HCT116 (cell line): Measurements from ENCODE around the gene PSTPIP1. TPM values are rescaled to one million over a fixed set of nuclear protein-coding genes. Genes with fewer than 3 reads are reported as not detected.

ENCODE experiments used
- ATAC-seq: fragments of 200-7000 bp; cut with Tn5 transposase; 2 replicates; pipeline ENCODE4 v1.9.1; 2020; ENCODE audit warnings: mild to moderate bottlenecking, moderate library complexity
- BruUV-seq: library from RNA; stranded (reverse); fragments of 400-500 nt; replicated peaks from 2 replicates; lab custom pipeline; 2021; lab: Mats Ljungman, UMichigan
- CTCF ChIA-PET: fragments of 300-600 bp; sonication (Branson Sonifier 250); formaldehyde crosslinking; loops from one replicate; lab custom pipeline; 2021; ENCODE audit warnings: antibody characterized with exemption; lab: Charles Lee
- POLR2A ChIA-PET: fragments of 300-600, 350-600 bp; sonication (Branson Sonifier 250); formaldehyde crosslinking; loops from one replicate; lab custom pipeline; 2021; ENCODE audit warnings: antibody characterized with exemption; lab: Charles Lee
- RAD21 ChIA-PET, 2 experiments: fragments of 300-600 bp; sonication (Branson Sonifier 250); formaldehyde crosslinking; loops; one replicate each; lab custom pipeline; 2023; ENCODE audit warnings: low total read pairs in 2 of 2; ENCODE audit not compliant: uncharacterized antibody in 2 of 2, unreplicated experiment in 2 of 2, low non-redundant PET in 1 of 2; lab: Charles Lee
- DNase-seq: peaks from one replicate; pipeline ENCODE4 v3.0.0-alpha.2; 2010; ENCODE audit warnings: low read depth, low spot score
- H2AFZ ChIP-seq: fragments of 200-600 bp; shearing (Covaris generic), sonication (generic); 2 replicates; pipeline ENCODE4 v1.6.1; 2017; ENCODE audit warnings: low read depth, mixed run types, mixed read lengths, antibody characterized with exemption, low read length; ENCODE audit not compliant: poor library complexity, severe bottlenecking
- H3K27ac ChIP-seq: 2 replicates; pipeline ENCODE4 v1.5.1; 2012; ENCODE audit warnings: low read depth, low read length
- H3K27me3 ChIP-seq: fragments of 200-600 bp; sonication (generic); 2 replicates; pipeline ENCODE4 v1.6.1; 2016; ENCODE audit warnings: mixed run types, low read length, mixed read lengths; ENCODE audit not compliant: insufficient read depth
- H3K36me3 ChIP-seq, 2 experiments: fragments of 200-500 bp in 1 of 2; fragments of 200-600 bp in 1 of 2; sonication (Bioruptor generic) in 1 of 2; sonication (generic) in 1 of 2; 2 replicates each; pipeline versions ENCODE4 v1.5.1 to v1.6.1; 2014 to 2016; ENCODE audit warnings: low read length in 2 of 2, inconsistent platforms in 1 of 2, mixed read lengths in 1 of 2, mixed run types in 1 of 2; ENCODE audit not compliant: insufficient read depth in 2 of 2, control insufficient read depth in 1 of 2
- H3K4me1 ChIP-seq, 2 experiments: fragments of 200-600 bp in 1 of 2; sonication (generic) in 1 of 2; 2 replicates each; pipeline versions ENCODE4 v1.5.1 to v1.6.1; 2012 to 2017; ENCODE audit warnings: low read length in 2 of 2, inconsistent platforms in 1 of 2, mild to moderate bottlenecking in 1 of 2, mixed read lengths in 1 of 2, mixed run types in 1 of 2, moderate library complexity in 1 of 2; ENCODE audit not compliant: insufficient read depth in 2 of 2, control insufficient read depth in 1 of 2
- H3K4me2 ChIP-seq: fragments of 200-600 bp; sonication (generic); 2 replicates; pipeline ENCODE4 v1.6.1; 2017; ENCODE audit warnings: mixed run types, low read length, mixed read lengths
- H3K4me3 ChIP-seq, 2 experiments: fragments of 200-600 bp in 1 of 2; sonication (generic) in 1 of 2; replicated peaks in 1 of 2; 2 replicates each; pipeline ENCODE4 v1.5.1; 2011 to 2016; ENCODE audit warnings: low read length in 2 of 2, control low read depth in 1 of 2, low read depth in 1 of 2, mild to moderate bottlenecking in 1 of 2, mixed read lengths in 1 of 2, mixed run types in 1 of 2
- H3K79me2 ChIP-seq: fragments of 200-600 bp; sonication (generic); 2 replicates; pipeline ENCODE4 v1.6.1; 2017; ENCODE audit warnings: mild to moderate bottlenecking, mixed run types, low read length, moderate library complexity, mixed read lengths; ENCODE audit not compliant: insufficient read depth
- H3K9ac ChIP-seq: fragments of 200-600 bp; sonication (generic); 2 replicates; pipeline ENCODE4 v1.6.1; 2016; ENCODE audit warnings: low read length, mixed read lengths
- H3K9me2 ChIP-seq: fragments of 200-600 bp; sonication (generic), shearing (Covaris generic); 2 replicates; pipeline ENCODE4 v1.6.1; 2017; ENCODE audit warnings: mixed run types, mild to moderate bottlenecking, moderate library complexity; ENCODE audit not compliant: insufficient read depth
- H3K9me3 ChIP-seq, 2 experiments: fragments of 200-500 bp in 1 of 2; fragments of 200-600 bp in 1 of 2; sonication (Bioruptor generic) in 1 of 2; sonication (generic) in 1 of 2; 2 replicates each; pipeline ENCODE4 v1.6.1; 2014 to 2017; ENCODE audit warnings: low read length in 2 of 2, mixed read lengths in 2 of 2, inconsistent platforms in 1 of 2, low read depth in 1 of 2, mild to moderate bottlenecking in 1 of 2, mixed run types in 1 of 2, moderate library complexity in 1 of 2; ENCODE audit not compliant: control insufficient read depth in 1 of 2, insufficient read depth in 1 of 2
- H4K20me1 ChIP-seq: fragments of 200-600 bp; sonication (generic), shearing (Covaris generic); 2 replicates; pipeline ENCODE4 v1.6.1; 2017; ENCODE audit warnings: mixed run types, mild to moderate bottlenecking, moderate library complexity; ENCODE audit not compliant: insufficient read depth
- CBX3 ChIP-seq: IDR thresholded peaks from 2 replicates; pipeline ENCODE4 v1.6.1; 2012; ENCODE audit warnings: low read depth
- EGR1 ChIP-seq: IDR thresholded peaks from 2 replicates; pipeline ENCODE4 v1.6.1; 2012; ENCODE audit warnings: low read depth
- EZH2 ChIP-seq: fragments of 200-600 bp; sonication (generic); IDR thresholded peaks from 2 replicates; pipeline ENCODE4 v1.6.1; 2017; ENCODE audit warnings: antibody characterized with exemption, mixed run types
- EZH2phosphoT487 ChIP-seq: fragments of 200-600 bp; IDR thresholded peaks from 2 replicates; pipeline ENCODE4 v1.6.1; 2018; ENCODE audit warnings: antibody characterized with exemption, borderline replicate concordance
- FOSL1 ChIP-seq: IDR thresholded peaks from 2 replicates; pipeline ENCODE4 v1.6.1; 2012; ENCODE audit warnings: low read depth
- JUND ChIP-seq: IDR thresholded peaks from 2 replicates; pipeline ENCODE4 v1.6.1; 2012
- RAD21 ChIP-seq: IDR thresholded peaks from 2 replicates; pipeline ENCODE4 v1.6.1; 2012; ENCODE audit warnings: low read depth, mild to moderate bottlenecking
- SIN3A ChIP-seq: IDR thresholded peaks from 2 replicates; pipeline ENCODE4 v1.6.1; 2012; ENCODE audit warnings: low read depth
- SP1 ChIP-seq: IDR thresholded peaks from 2 replicates; pipeline ENCODE4 v1.6.1; 2012; ENCODE audit warnings: low read depth
- SRF ChIP-seq: IDR thresholded peaks from 2 replicates; pipeline ENCODE4 v1.6.1; 2012; ENCODE audit warnings: low read depth
- TCF7L2 ChIP-seq: IDR thresholded peaks from 2 replicates; pipeline ENCODE4 v1.7.0; 2011; ENCODE audit warnings: borderline replicate concordance, inconsistent platforms; ENCODE audit not compliant: insufficient read depth, insufficient read length; ENCODE audit errors: extremely low read depth
- YY1 ChIP-seq: IDR thresholded peaks from 2 replicates; pipeline ENCODE4 v1.6.1; 2011; ENCODE audit warnings: low read length, low read depth, moderate library complexity, mild to moderate bottlenecking; ENCODE audit not compliant: insufficient replicate concordance; ENCODE audit errors: extremely low read depth
- ZFX ChIP-seq: fragments of 450-650 bp; IDR thresholded peaks from 2 replicates; pipeline ENCODE4 v1.6.1; 2017
- intact Hi-C: fragments of 100-400 bp; cut with micrococcal nuclease; formaldehyde crosslinking; loops from 2 replicates; pipeline ENCODE4 v1.10.0; 2022
- total RNA-seq: library from RNA; stranded (reverse); gene quantifications from one replicate; pipeline ENCODE4 v1.2.1, GENCODE V29; 2021; ENCODE audit not compliant: unreplicated experiment
- TF ChIP-seq, protein P1 (sequence below): IDR thresholded peaks from 2 replicates; pipeline ENCODE4 v1.6.1; 2012
- TF ChIP-seq, protein P2 (sequence below): IDR thresholded peaks from 2 replicates; pipeline ENCODE4 v1.6.1; 2012
- TF ChIP-seq, protein P3 (sequence below): IDR thresholded peaks from 2 replicates; pipeline ENCODE4 v1.6.1; 2012; ENCODE audit warnings: low read depth

The PSTPIP1 gene
- total RNA-seq, 1 experiment from 2014 or later: 0.79 TPM

- Histone ChIP-seq H3K27me3 (no peaks in the 10 kb centered on the region), H3K27ac (no peak overlapping the region), H4K20me1 (no peaks in the 10 kb centered on the region), H3K4me1 (no peaks in the 10 kb centered on the region), H2AFZ (no peak overlapping the region), H3K4me2 (no peak overlapping the region), H3K9me3 (no peaks in the 10 kb centered on the region), H3K9ac (no peak overlapping the region), H3K79me2 (no peaks in the 10 kb centered on the region), H3K4me3 (no peak overlapping the region), H3K36me3 (no peaks in the 10 kb centered on the region), H3K9me2 (no peaks in the 10 kb centered on the region)
- no TSS peak for BruUV-seq
- no peak for ATAC-seq
- DNase-seq: no peak
- no peak for TF ChIP-seq ZFX
- TF ChIP-seq RAD21: no peak
- TF ChIP-seq SP1: no peak
- no peak for TF ChIP-seq SRF
- no peak for TF ChIP-seq SIN3A
- TF ChIP-seq EZH2phosphoT487: no peak
- no peak for TF ChIP-seq TCF7L2
- intact Hi-C loops: no loop called here
- POLR2A ChIA-PET: no interaction called here
- CTCF ChIA-PET: no interaction called here
- RAD21 ChIA-PET: no interaction called here
Observed at GRCh38 chr15:76991048-76991447, 3.9 kb upstream of the PSTPIP1 start.

GRCh38 chr15:76991741-76992645 lies 2.9 kb upstream of the PSTPIP1 start:
- Histone ChIP-seq H3K9ac (no peak overlapping the region), H3K4me1 (no peaks in the 10 kb centered on the region), H3K4me3 (no peak overlapping the region), H3K27ac (no peak overlapping the region), H3K27me3 (no peaks in the 10 kb centered on the region), H3K9me3 (no peaks in the 10 kb centered on the region), H4K20me1 (no peaks in the 10 kb centered on the region), H3K36me3 (no peaks in the 10 kb centered on the region), H3K79me2 (no peaks in the 10 kb centered on the region), H3K9me2 (no peaks in the 10 kb centered on the region), H3K4me2 (no peak overlapping the region), H2AFZ (no peak overlapping the region)
- BruUV-seq: no TSS peak
- ChIA-PET POLR2A (no interaction called here), RAD21 (no interaction called here), CTCF (no interaction called here)
- no peak for ATAC-seq
- no peak for DNase-seq
- TF ChIP-seq EGR1: no peak
- TF ChIP-seq FOSL1: no peak
- TF ChIP-seq, protein P1, sequence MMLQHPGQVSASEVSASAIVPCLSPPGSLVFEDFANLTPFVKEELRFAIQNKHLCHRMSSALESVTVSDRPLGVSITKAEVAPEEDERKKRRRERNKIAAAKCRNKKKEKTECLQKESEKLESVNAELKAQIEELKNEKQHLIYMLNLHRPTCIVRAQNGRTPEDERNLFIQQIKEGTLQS: no peak
- TF ChIP-seq SRF: no peak
- no peak for TF ChIP-seq JUND
- no peak for TF ChIP-seq EZH2
- no peak for TF ChIP-seq YY1
- TF ChIP-seq, protein P2, sequence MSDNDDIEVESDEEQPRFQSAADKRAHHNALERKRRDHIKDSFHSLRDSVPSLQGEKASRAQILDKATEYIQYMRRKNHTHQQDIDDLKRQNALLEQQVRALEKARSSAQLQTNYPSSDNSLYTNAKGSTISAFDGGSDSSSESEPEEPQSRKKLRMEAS: no peak
- TF ChIP-seq CBX3: no peak
- TF ChIP-seq, protein P3, sequence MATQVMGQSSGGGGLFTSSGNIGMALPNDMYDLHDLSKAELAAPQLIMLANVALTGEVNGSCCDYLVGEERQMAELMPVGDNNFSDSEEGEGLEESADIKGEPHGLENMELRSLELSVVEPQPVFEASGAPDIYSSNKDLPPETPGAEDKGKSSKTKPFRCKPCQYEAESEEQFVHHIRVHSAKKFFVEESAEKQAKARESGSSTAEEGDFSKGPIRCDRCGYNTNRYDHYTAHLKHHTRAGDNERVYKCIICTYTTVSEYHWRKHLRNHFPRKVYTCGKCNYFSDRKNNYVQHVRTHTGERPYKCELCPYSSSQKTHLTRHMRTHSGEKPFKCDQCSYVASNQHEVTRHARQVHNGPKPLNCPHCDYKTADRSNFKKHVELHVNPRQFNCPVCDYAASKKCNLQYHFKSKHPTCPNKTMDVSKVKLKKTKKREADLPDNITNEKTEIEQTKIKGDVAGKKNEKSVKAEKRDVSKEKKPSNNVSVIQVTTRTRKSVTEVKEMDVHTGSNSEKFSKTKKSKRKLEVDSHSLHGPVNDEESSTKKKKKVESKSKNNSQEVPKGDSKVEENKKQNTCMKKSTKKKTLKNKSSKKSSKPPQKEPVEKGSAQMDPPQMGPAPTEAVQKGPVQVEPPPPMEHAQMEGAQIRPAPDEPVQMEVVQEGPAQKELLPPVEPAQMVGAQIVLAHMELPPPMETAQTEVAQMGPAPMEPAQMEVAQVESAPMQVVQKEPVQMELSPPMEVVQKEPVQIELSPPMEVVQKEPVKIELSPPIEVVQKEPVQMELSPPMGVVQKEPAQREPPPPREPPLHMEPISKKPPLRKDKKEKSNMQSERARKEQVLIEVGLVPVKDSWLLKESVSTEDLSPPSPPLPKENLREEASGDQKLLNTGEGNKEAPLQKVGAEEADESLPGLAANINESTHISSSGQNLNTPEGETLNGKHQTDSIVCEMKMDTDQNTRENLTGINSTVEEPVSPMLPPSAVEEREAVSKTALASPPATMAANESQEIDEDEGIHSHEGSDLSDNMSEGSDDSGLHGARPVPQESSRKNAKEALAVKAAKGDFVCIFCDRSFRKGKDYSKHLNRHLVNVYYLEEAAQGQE: no peak
- intact Hi-C loops: no loop called here
